Heart right ventricle (tissue), 16 donors: Measurements from ENCODE around the gene CHST5. TPM values are rescaled to one million over a fixed set of nuclear protein-coding genes. Genes with fewer than 3 reads are reported as not detected.
"Not testable (repeated sequence)": the region's sequence is repeated elsewhere in the genome, so short reads cannot be mapped to it uniquely, and the experiment has no call there.

Experiments used
- ATAC-seq, 8 donors: fragments of 200-7000 bp; cut with Tn5 transposase; one replicate each; pipeline ENCODE4 v1.9.1; 2020; ENCODE audit warnings: mild to moderate bottlenecking in 8 of 8, moderate library complexity in 8 of 8, moderate number of reproducible peaks in 1 of 8
- DNase-seq, 2 donors: peaks; one replicate each; pipeline ENCODE4 v3.0.0-alpha.2; 2020
- H3K27ac ChIP-seq, 10 donors: fragments of 200-600 bp; sonication (generic) in 2 of 10; one replicate each; pipeline versions ENCODE4 v1.5.0 to v1.8.0; 2020 to 2022; ENCODE audit warnings: mild to moderate bottlenecking in 3 of 10
- H3K27me3 ChIP-seq, 7 donors: fragments of 200-600 bp; one replicate each; pipeline ENCODE4 v1.8.0; 2021 to 2022; ENCODE audit warnings: mild to moderate bottlenecking in 2 of 7
- H3K36me3 ChIP-seq, 9 donors: fragments of 200-600 bp; sonication (generic) in 1 of 9; one replicate each; pipeline versions ENCODE4 v1.5.0 to v1.8.0; 2020 to 2022; ENCODE audit warnings: mild to moderate bottlenecking in 2 of 9
- H3K4me1 ChIP-seq, 9 donors: fragments of 200-600 bp; sonication (generic) in 1 of 9; one replicate each; pipeline versions ENCODE4 v1.5.0 to v1.8.0; 2020 to 2022; ENCODE audit warnings: mild to moderate bottlenecking in 4 of 9
- H3K4me3 ChIP-seq, 10 donors: fragments of 200-600 bp; sonication (generic) in 2 of 10; one replicate each; pipeline versions ENCODE4 v1.5.0 to v1.8.0; 2020 to 2022; ENCODE audit warnings: mild to moderate bottlenecking in 7 of 10, moderate library complexity in 2 of 10
- H3K9me3 ChIP-seq, 11 donors: fragments of 200-600 bp in 10 of 11; sonication (generic) in 2 of 11; one replicate each; pipeline versions ENCODE4 v1.5.0 to v1.8.0; 2013 to 2022; ENCODE audit warnings: mild to moderate bottlenecking in 2 of 11, control low read depth in 1 of 11, moderate library complexity in 1 of 11
- WGBS, 2 donors: extraction: QIAGEN DNeasy Blood & Tissue Kit; methylation state at CpG; one replicate each; pipeline ENCODE4 v1.1.7; 2013; ENCODE audit warnings: inconsistent platforms in 1 of 2; 5-methylcytosine and 5-hydroxymethylcytosine counted together
- intact Hi-C, 10 donors: fragments of 100-400 bp; cut with DNase I; formaldehyde crosslinking; loops; one replicate each; pipeline versions ENCODE4 v1.11.1 to v1.14.2; 2022
- polyA plus RNA-seq, 2 donors: library from polyadenylated mRNA; stranded (reverse); fragments of 200-250 nt; gene quantifications; one replicate each; pipeline ENCODE4 v1.2.3, GENCODE V29; 2013
- total RNA-seq, 10 donors: library from RNA; stranded (reverse); fragmentation: NEBNext Ultra II Directional in 3 of 10; extraction: Animal tissue kit (Norgen Biotek cat#: 25700) in 3 of 10; gene quantifications; one replicate each; pipeline versions ENCODE4 v1.2.1 to v1.2.4, GENCODE V29; 2021 to 2023
- TF ChIP-seq, protein P1 (sequence below), 9 donors: fragments of 200-600 bp; sonication (generic) in 2 of 9; IDR thresholded peaks; one replicate each; pipeline versions ENCODE4 v1.5.0 to v1.8.0; 2021 to 2022; ENCODE audit warnings: antibody characterized with exemption in 9 of 9, mild to moderate bottlenecking in 5 of 9, moderate library complexity in 1 of 9
- donor health status: Arrhythmogenic right ventricular cardiomyopathy.
- donor health status: ischemic (EF 13 %, LVEDD 7.1; RV severe dilation, severe dysfunction).
- donor health status: healthy with polysubstance abuse.
- donor health status: DM: no; HTN: yes; CAD: no.
- donor health status: DM: no; HTN: no; CAD: no.
- donor health status: ischemic (EF 25% LVEDD 6.9; RV normal size, moderate dysfunction).
- donor health status: ischemic (EF 25% LVEDD 5.7; RV mildly dilated, moderate dysfunction).
- donor health status: healthy.
- donor health status: DM: yes; HTN: yes; CAD: no.
- donor health status: Ischemic cardiomyopathy.
- donor health status: ischemic (EF 35%, LVEDD 5.7; RV mildly dilated, moderate dysfunction).
- donor health status: nonischemic (EF 11% LVEDD 7.7; RV severe dilation, severe dysfunction).
- donor health status: DM: yes; HTN: yes; CAD: no.
- donor health status: PGD.
- donor health status: ischemic (EF 29% LVEDD 5.4; RV normal size, mild dysfunction).
- donor health status: nonischemic (EF 23%, LVEDD 6.1; RV moderate dilation, normal function).

CHST5 gene
- total and polyA plus RNA-seq, 12 donors = 0.08 to 1.4 (median 0.48) TPM; not detected in 1

DNA sequence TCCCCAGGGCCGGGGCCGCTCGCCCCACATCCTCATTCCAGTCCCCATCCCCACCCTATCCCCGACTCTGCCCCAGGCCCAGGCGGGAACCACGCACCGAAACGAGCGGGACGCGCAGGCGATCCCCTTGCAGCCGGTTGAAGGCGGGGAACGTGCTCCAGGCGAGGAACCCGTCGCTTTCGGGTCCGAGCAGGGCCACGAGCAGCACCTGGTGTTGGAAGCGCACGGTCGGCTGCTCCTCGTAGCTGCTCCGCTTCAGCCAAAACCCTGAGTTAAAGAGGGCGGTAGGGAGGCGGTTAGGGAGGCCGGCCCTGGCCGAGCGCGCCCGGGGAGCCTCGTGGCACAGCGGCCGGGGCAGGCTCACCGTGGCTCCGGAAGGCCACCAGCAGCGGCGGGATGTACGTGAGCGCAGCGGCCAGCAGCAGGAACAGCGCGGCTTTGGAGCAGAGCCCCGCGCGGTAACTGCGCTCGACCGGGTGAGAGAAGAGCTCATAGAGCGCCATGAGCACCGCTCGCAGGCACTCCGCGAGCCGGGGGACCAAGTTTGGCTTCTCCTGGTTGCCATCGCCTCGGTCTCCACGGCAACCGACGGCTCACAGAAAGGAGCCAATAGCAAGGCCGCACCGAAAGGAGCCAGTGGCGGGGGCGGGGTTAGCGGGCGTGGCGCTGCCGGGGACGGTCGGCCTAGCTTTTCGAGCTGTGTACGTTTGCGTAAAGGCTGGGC lies 20.0 kb upstream of the CHST5 start, which contains the start of gene TMEM231:
Gene TMEM231 (minus strand): TSS at position 546 of the 724 bp plus-strand sequence. CDS start 43 bp downstream, at position 503.
- H3K27me3 ChIP-seq = no peaks in the 10 kb centered on the region
- intact Hi-C loops = loop anchor here in 4 of 10 donors (1.0 to 10.0 kb wide), 7 partner anchors 10 to 91 kb away; partner anchors contain the start of genes ADAT1 (in 2 of the 4), GABARAPL2 (in 1 of the 4), KARS1 (in 1 of the 4) and TERF2IP (in 1 of the 4)
- H3K27ac ChIP-seq = peak within 1 kb of the TSS; percentile 57 to 90 (median 86)
- peaks cover 5 to 43% (median 15%) of the 10 kb centered on the region in 9 donors for H3K4me1 ChIP-seq
- ATAC-seq (peak; percentile 96 to 97 (median 97)), DNase-seq (peak; percentile 98)
- no peaks in the 10 kb centered on the region for H3K9me3 ChIP-seq
- TF ChIP-seq, protein P1, sequence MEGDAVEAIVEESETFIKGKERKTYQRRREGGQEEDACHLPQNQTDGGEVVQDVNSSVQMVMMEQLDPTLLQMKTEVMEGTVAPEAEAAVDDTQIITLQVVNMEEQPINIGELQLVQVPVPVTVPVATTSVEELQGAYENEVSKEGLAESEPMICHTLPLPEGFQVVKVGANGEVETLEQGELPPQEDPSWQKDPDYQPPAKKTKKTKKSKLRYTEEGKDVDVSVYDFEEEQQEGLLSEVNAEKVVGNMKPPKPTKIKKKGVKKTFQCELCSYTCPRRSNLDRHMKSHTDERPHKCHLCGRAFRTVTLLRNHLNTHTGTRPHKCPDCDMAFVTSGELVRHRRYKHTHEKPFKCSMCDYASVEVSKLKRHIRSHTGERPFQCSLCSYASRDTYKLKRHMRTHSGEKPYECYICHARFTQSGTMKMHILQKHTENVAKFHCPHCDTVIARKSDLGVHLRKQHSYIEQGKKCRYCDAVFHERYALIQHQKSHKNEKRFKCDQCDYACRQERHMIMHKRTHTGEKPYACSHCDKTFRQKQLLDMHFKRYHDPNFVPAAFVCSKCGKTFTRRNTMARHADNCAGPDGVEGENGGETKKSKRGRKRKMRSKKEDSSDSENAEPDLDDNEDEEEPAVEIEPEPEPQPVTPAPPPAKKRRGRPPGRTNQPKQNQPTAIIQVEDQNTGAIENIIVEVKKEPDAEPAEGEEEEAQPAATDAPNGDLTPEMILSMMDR (IDR thresholded peaks at IDR 0.05) = peak in 1 of 9 donors; percentile 15
- 0% methylated on average over 75 of the region's 75 CpGs for WGBS, 2 donors
- peak within 1 kb of the TSS; percentile 47 to 89 (median 72) for H3K4me3 ChIP-seq
- no peaks in the 10 kb centered on the region for H3K36me3 ChIP-seq

- TF ChIP-seq, protein P1 (IDR thresholded peaks at IDR 0.05) = no peak
- intact Hi-C loops = loop anchor here in 3 of 10 donors (1.0 to 10.0 kb wide), 5 partner anchors 11 to 92 kb away; partner anchors contain the start of genes ADAT1 (in 1 of the 3), GABARAPL2 (in 1 of the 3), KARS1 (in 1 of the 3) and TERF2IP (in 1 of the 3)
- WGBS, 2 donors = 1 to 3% methylated on average over 26 of the region's 26 CpGs
These were observed 19.4 kb upstream of the CHST5 start for GRCh38 chr16:75555213-75555706.

GRCh38 chr16:75552951-75553350 lies 17.0 kb upstream of the CHST5 start:
- intact Hi-C loops = loop anchor here in 5 of 10 donors (5.0 to 10.0 kb wide), 4 partner anchors 36 to 81 kb away; partner anchors contain the start of gene ADAT1 (in 1 of the 5)
- Histone ChIP-seq H3K4me1 (peaks cover 5 to 49% (median 15%) of the 10 kb centered on the region in 9 donors), H3K4me3 (no peak overlapping the region), H3K27me3 (no peaks in the 10 kb centered on the region), H3K9me3 (no peaks in the 10 kb centered on the region), H3K27ac (peak overlapping the region in 7 of 10 donors; percentile 46 to 86 (median 72)), H3K36me3 (peaks cover 0 to 2% (median 0%) of the 10 kb centered on the region in 9 donors)
- TF ChIP-seq, protein P1 (IDR thresholded peaks at IDR 0.05) = no peak
- ATAC-seq = peak in 1 of 8 donors; percentile 18
- DNase-seq = peak in 1 of 2 donors; percentile 50
- WGBS, 2 donors = 48 to 63% methylated on average over 2 of the region's 2 CpGs

More at GRCh38 chr16:75555213-75555706, 19.4 kb upstream of the CHST5 start:
- Histone ChIP-seq H3K9me3 (no peaks in the 10 kb centered on the region), H3K4me3 (peak overlapping the region; percentile 47 to 89 (median 72)), H3K27ac (peak overlapping the region; percentile 43 to 90 (median 86)), H3K4me1 (peaks cover 5 to 46% (median 15%) of the 10 kb centered on the region in 9 donors), H3K36me3 (no peaks in the 10 kb centered on the region), H3K27me3 (no peaks in the 10 kb centered on the region)
- DNase-seq = peak; percentile 78 to 88
- peak; percentile 75 to 89 (median 83) for ATAC-seq

GRCh38 chr16:75550211-75550662 lies 14.3 kb upstream of the CHST5 start:
- peak overlapping the region in 5 of 10 donors; percentile 9 to 36 (median 15) for H3K4me3 ChIP-seq
- peak in 1 of 2 donors; percentile 82 for DNase-seq
- ATAC-seq = peak; percentile 67 to 90 (median 82)
- peaks cover 0 to 37% (median 10%) of the 10 kb centered on the region in 9 donors for H3K4me1 ChIP-seq
- 59 to 75% methylated on average over 7 of the region's 7 CpGs for WGBS, 2 donors
- peaks cover 0 to 5% (median 0%) of the 10 kb centered on the region in 9 donors for H3K36me3 ChIP-seq
- H3K27ac ChIP-seq = peak overlapping the region; percentile 18 to 86 (median 77)
- no peaks in the 10 kb centered on the region for H3K27me3 ChIP-seq
- intact Hi-C loops = loop anchor here in 6 of 10 donors (2.0 to 10.0 kb wide), 5 partner anchors 33 to 79 kb away; partner anchors contain the start of gene ADAT1 (in 1 of the 6)
- TF ChIP-seq, protein P1 (IDR thresholded peaks at IDR 0.05) = peak in 7 of 9 donors; percentile 55 to 73 (median 66)
- H3K9me3 ChIP-seq = no peaks in the 10 kb centered on the region

GRCh38 chr16:75548456-75548855 lies 12.5 kb upstream of the CHST5 start:
- intact Hi-C loops = loop anchor here in 2 of 10 donors (2.0 to 10.0 kb wide), 2 partner anchors 74 to 76 kb away; no protein-coding TSS in a partner anchor
- Histone ChIP-seq H3K36me3 (peaks cover 0 to 23% (median 0%) of the 10 kb centered on the region in 9 donors), H3K4me1 (peaks cover 0 to 26% (median 10%) of the 10 kb centered on the region in 9 donors)
- DNase-seq, H3K27ac ChIP-seq, ATAC-seq, H3K4me3 ChIP-seq, H3K9me3 ChIP-seq, H3K27me3 ChIP-seq: not testable (repeated sequence)
- 97 to 98% methylated on average over 9 of the region's 9 CpGs for WGBS, 2 donors
